22Rv1 (cell line): ENCODE measurements around the gene GRIK1.

Experiments
- ZFX ChIP-seq: fragments of 450-650 bp; IDR thresholded peaks from 2 replicates; pipeline ENCODE4 v1.6.1; 2017; ENCODE audit warnings: antibody characterized with exemption, borderline replicate concordance
- TF ChIP-seq, protein P1 (sequence below): fragments of 450-650 bp; IDR thresholded peaks from 2 replicates; pipeline ENCODE4 v1.5.1; 2017; ENCODE audit warnings: mild to moderate bottlenecking

GRCh38 chr21:29585462-29585861, 354.3 kb downstream of the GRIK1 start:
- TF ChIP-seq, protein P1, sequence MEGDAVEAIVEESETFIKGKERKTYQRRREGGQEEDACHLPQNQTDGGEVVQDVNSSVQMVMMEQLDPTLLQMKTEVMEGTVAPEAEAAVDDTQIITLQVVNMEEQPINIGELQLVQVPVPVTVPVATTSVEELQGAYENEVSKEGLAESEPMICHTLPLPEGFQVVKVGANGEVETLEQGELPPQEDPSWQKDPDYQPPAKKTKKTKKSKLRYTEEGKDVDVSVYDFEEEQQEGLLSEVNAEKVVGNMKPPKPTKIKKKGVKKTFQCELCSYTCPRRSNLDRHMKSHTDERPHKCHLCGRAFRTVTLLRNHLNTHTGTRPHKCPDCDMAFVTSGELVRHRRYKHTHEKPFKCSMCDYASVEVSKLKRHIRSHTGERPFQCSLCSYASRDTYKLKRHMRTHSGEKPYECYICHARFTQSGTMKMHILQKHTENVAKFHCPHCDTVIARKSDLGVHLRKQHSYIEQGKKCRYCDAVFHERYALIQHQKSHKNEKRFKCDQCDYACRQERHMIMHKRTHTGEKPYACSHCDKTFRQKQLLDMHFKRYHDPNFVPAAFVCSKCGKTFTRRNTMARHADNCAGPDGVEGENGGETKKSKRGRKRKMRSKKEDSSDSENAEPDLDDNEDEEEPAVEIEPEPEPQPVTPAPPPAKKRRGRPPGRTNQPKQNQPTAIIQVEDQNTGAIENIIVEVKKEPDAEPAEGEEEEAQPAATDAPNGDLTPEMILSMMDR, result no peak
- TF ChIP-seq ZFX, result no peak
